ENCODE measurements around the gene SUMO2. TPM values are rescaled to one million over a fixed set of nuclear protein-coding genes. Genes with fewer than 3 reads are reported as not detected.
A peak's percentile ranks its signal among the peaks of the same experiment; 100 is the strongest.

SUMO2 gene
- total and polyA plus RNA-seq, 2 of the 13 experiments (the other 11 are each of a cell fraction or from before 2014, with no cell fraction given), result 337 to 553 TPM

DNA sequence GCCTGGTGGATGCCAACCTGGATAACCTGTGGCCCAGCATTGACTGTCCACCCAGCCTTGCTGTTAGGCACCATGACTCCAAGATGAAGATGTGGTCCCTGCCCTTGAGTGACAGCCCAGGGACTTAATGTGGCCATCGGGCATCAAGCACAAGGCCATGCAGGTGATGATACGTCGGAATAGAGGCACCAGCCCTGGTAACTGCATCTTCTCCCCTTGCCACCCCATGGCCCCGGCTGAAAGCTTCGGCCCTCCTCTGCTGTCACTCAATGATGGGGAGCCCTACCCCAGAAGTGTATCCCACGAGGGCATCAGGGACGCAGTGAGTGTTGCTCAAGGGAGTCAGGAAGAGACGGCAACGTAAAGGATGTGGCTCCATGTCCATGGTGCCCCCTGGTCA is 53.2 kb downstream of the SUMO2 start:
- ATAC-seq (no peak), FAIRE-seq (no peak), DNase-seq (ENCODE audit: low spot score) (no peak)
- POLR2A ChIA-PET, result interaction anchor here (1.0 to 1.9 kb wide), 3 partner anchors 13 to 94 kb away, joined by 3 to 9 read pairs (median 5); no protein-coding TSS in a partner anchor
- no peaks in the 10 kb centered on the region for H3K27me3 ChIP-seq (ENCODE audit: control insufficient read depth in 1 of 2, insufficient read depth in 2 of 2, low read length in 2 of 2)
- H2AFZ ChIP-seq (ENCODE audit: low read length), result no peak overlapping the region
- peaks cover 8% of the 10 kb centered on the region for H3K79me2 ChIP-seq (ENCODE audit: insufficient read depth, low read length)
- H3K4me1 ChIP-seq (ENCODE audit: insufficient read depth, low read length), result peaks cover 27% of the 10 kb centered on the region
- H3K9ac ChIP-seq (ENCODE audit: insufficient read depth, low read depth, low read length), result no peak overlapping the region
- no TSS peak for BruUV-seq (replicated peaks)
- H4K20me1 ChIP-seq (ENCODE audit: insufficient read depth, low read length), result peaks cover 4% of the 10 kb centered on the region; the same call in 1 of the 2 replicates
- H3K27ac ChIP-seq (ENCODE audit: extremely low read length, insufficient read depth, low read length), result no peak overlapping the region
- intact Hi-C loops (cut with micrococcal nuclease; ENCODE audit: unreplicated experiment), result no loop called here
- no peak overlapping the region for H3K4me3 ChIP-seq (replicated peaks in 1 of 3; ENCODE audit: insufficient read depth in 1 of 3, low read depth in 2 of 3, low read length in 3 of 3)
- CTCF ChIA-PET (ENCODE audit: low intra/inter-chr PET ratio, low total read pairs), result interaction anchor here (2.8 kb wide), 1 partner anchor 15 kb away, joined by 26 read pairs; no protein-coding TSS in a partner anchor
- WGBS (ENCODE audit: low lambda C conversion rate), result 98% methylated on average over 9 of the region's 9 CpGs
- H3K9me3 ChIP-seq (ENCODE audit: low read length), result no peaks in the 10 kb centered on the region
- peaks cover 6 to 18% of the 10 kb centered on the region in 2 experiments; a peak in 4 of 5 replicates for H3K36me3 ChIP-seq (replicated peaks in 1 of 2; ENCODE audit: control insufficient read depth in 1 of 2, insufficient read depth in 2 of 2, low read length in 2 of 2)
- TF ChIP-seq SAFB2 (CRISPR knock-in tag; IDR thresholded peaks at IDR 0.05; ENCODE audit: borderline replicate concordance, low read depth) (0 out of 2 replicates have a peak, but pooled peaks have one; percentile 45), POLR2AphosphoS2 (IDR thresholded peaks at IDR 0.05; ENCODE audit: low read depth, low read length) (no peak), POLR2A (IDR thresholded peaks at IDR 0.05; ENCODE audit: insufficient read depth in 1 of 2, low read depth in 2 of 2, low read length in 2 of 2) (peak in 1 of 2 experiments; percentile 13; a peak in 1 of 4 replicates), POLR2AphosphoS5 (IDR thresholded peaks at IDR 0.05; ENCODE audit: low read depth, low read length) (peak; percentile 34; the same call in 1 of the 2 replicates), RBM22 (optimal IDR thresholded peaks at IDR 0.05; ENCODE audit: low read length) (no peak), PAF1 (CRISPR knock-in tag; IDR thresholded peaks at IDR 0.05) (peak; percentile 46; the same call in 1 of the 2 replicates), SP4 (CRISPR knock-in tag; IDR thresholded peaks at IDR 0.05) (0 out of 2 replicates have a peak, but pooled peaks have one; percentile 21), ZNF331 (CRISPR knock-in tag; IDR thresholded peaks at IDR 0.05) (no peak)
- in situ Hi-C loops (cut with HindIII; ENCODE audit: extremely low pct_ligation_motif_present, low pct_unique_long_range_greater_than_20kb), result no loop called here
- no peak overlapping the region for H3K4me2 ChIP-seq (ENCODE audit: low read depth, low read length)

Data from HepG2 (cell line).